Measurements from ENCODE around the gene GDPGP1.

Gene GDPGP1

DNA sequence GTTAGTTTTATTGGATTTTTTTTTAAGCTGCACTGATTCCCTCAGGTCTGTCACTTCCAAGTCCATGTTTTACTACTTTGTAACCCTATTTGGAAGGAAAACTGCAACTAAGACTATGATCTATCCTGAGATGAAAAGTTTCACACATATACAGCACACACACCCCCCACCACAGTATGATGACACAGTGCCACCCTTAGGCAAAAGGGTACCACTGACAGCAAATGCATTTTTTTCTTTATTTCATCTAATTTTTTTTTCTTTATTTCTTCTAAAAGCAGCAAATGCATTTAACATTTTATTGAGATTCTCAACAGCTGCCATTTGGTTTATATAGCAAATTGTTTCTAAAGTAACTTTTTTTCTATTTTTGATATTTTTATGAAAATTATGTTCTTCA lies 52.7 kb downstream of the GDPGP1 start:
- Histone ChIP-seq H3K4me3 (ENCODE audit: low read length in 2 of 2) (no peak overlapping the region), H3K27ac (replicated peaks; ENCODE audit: low read length) (no peak overlapping the region), H3K23ac (ENCODE audit: low read depth, low read length, poor library complexity) (no peak overlapping the region), H2AFZ (ENCODE audit: low read length) (no peak overlapping the region), H2BK15ac (ENCODE audit: low read length) (no peak overlapping the region), H4K91ac (ENCODE audit: low read depth, low read length, poor library complexity) (no peak overlapping the region), H2BK5ac (ENCODE audit: low read length) (no peak overlapping the region), H3K9me3 (replicated peaks in 1 of 2; ENCODE audit: control insufficient read depth in 2 of 2, insufficient read depth in 1 of 2, low read depth in 1 of 2, low read length in 2 of 2) (no peaks in the 10 kb centered on the region), H3K4me2 (ENCODE audit: insufficient read depth, low read length, poor library complexity, severe bottlenecking) (no peak overlapping the region), H3K79me1 (ENCODE audit: low read depth, low read length) (no peaks in the 10 kb centered on the region), H2BK120ac (ENCODE audit: low read depth, low read length) (no peak overlapping the region), H3K4me1 (ENCODE audit: control insufficient read depth in 2 of 2, insufficient read depth in 1 of 2, low read depth in 1 of 2, low read length in 2 of 2) (no peaks in the 10 kb centered on the region), H3K27me3 (ENCODE audit: control insufficient read depth in 3 of 3, insufficient read depth in 3 of 3, low read depth in 1 of 3, low read length in 3 of 3) (no peaks in the 10 kb centered on the region), H2BK12ac (ENCODE audit: low read length) (no peak overlapping the region), H3K18ac (ENCODE audit: low read length) (no peak overlapping the region), H2AK5ac (ENCODE audit: low read depth, low read length) (no peak overlapping the region), H3K4ac (ENCODE audit: low read length) (no peak overlapping the region), H3K36me3 (replicated peaks in 1 of 2; ENCODE audit: control insufficient read depth in 2 of 2, insufficient read depth in 2 of 2, low read length in 2 of 2) (peaks cover 0 to 2% of the 10 kb centered on the region in 2 donors), H3K9ac (ENCODE audit: low read depth, low read length, poor library complexity) (no peak overlapping the region), H4K8ac (ENCODE audit: low read depth, low read length) (no peak overlapping the region), H3K14ac (ENCODE audit: low read length) (no peak overlapping the region)
- no peak for DNase-seq (ENCODE audit: low spot score)

GRCh38 chr15:90287101-90287500 lies 53.1 kb downstream of the GDPGP1 start:
- no peak overlapping the region for H2BK120ac ChIP-seq (ENCODE audit: low read depth, low read length)
- no peak overlapping the region for H3K9ac ChIP-seq (ENCODE audit: low read depth, low read length, poor library complexity)
- no peak overlapping the region for H3K23ac ChIP-seq (ENCODE audit: low read depth, low read length, poor library complexity)
- no CpG with 5 or more reads among the region's 5 CpGs for WGBS, 2 donors (ENCODE audit: extremely low coverage in 2 of 2, insufficient read length in 2 of 2, insufficient replicate concordance in 1 of 2)
- peak overlapping the region; percentile 59 for H2AFZ ChIP-seq (ENCODE audit: low read length)
- H3K4me2 ChIP-seq (ENCODE audit: insufficient read depth, low read length, poor library complexity, severe bottlenecking): no peak overlapping the region
- H3K14ac ChIP-seq (ENCODE audit: low read length): no peak overlapping the region
- no peak overlapping the region for H3K27ac ChIP-seq (replicated peaks; ENCODE audit: low read length)
- H4K8ac ChIP-seq (ENCODE audit: low read depth, low read length): no peak overlapping the region
- H3K4me1 ChIP-seq (ENCODE audit: control insufficient read depth in 2 of 2, insufficient read depth in 1 of 2, low read depth in 1 of 2, low read length in 2 of 2): no peaks in the 10 kb centered on the region
- H3K4me3 ChIP-seq (ENCODE audit: low read length in 2 of 2): no peak overlapping the region
- peaks cover 0 to 2% of the 10 kb centered on the region in 2 donors for H3K36me3 ChIP-seq (replicated peaks in 1 of 2; ENCODE audit: control insufficient read depth in 2 of 2, insufficient read depth in 2 of 2, low read length in 2 of 2)
- no peak overlapping the region for H2BK12ac ChIP-seq (ENCODE audit: low read length)
- no peak overlapping the region for H3K4ac ChIP-seq (ENCODE audit: low read length)
- H2BK15ac ChIP-seq (ENCODE audit: low read length): no peak overlapping the region
- H3K18ac ChIP-seq (ENCODE audit: low read length): no peak overlapping the region
- no peaks in the 10 kb centered on the region for H3K27me3 ChIP-seq (ENCODE audit: control insufficient read depth in 3 of 3, insufficient read depth in 3 of 3, low read depth in 1 of 3, low read length in 3 of 3)
- H4K91ac ChIP-seq (ENCODE audit: low read depth, low read length, poor library complexity): no peak overlapping the region
- H3K79me1 ChIP-seq (ENCODE audit: low read depth, low read length): peaks cover 1% of the 10 kb centered on the region
- no peak overlapping the region for H2AK5ac ChIP-seq (ENCODE audit: low read depth, low read length)
- no peak overlapping the region for H2BK5ac ChIP-seq (ENCODE audit: low read length)
- DNase-seq (ENCODE audit: low spot score): no peak
- H3K9me3 ChIP-seq (replicated peaks in 1 of 2; ENCODE audit: control insufficient read depth in 2 of 2, insufficient read depth in 1 of 2, low read depth in 1 of 2, low read length in 2 of 2): no peaks in the 10 kb centered on the region

DNA sequence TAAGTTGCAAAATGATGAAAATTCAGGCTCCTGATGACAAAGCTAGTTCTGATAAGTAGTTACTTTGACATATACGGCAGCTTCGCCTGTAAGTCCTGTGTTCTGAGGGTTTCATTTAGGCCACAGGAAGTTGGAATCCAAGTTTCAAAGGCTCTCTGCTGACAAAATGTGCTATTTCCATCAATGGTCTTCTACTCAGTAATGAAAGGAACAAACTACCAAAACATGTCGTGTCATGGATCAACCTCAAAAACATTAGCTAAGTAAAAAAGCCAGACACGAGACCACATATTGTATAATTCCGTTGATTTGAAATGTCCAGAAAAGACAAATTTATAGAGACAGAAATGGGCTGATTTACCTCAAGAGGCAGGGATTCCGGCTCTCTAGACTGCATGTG lies 53.9 kb downstream of the GDPGP1 start:
- WGBS, 2 donors (ENCODE audit: extremely low coverage in 2 of 2, insufficient read length in 2 of 2, insufficient replicate concordance in 1 of 2): no CpG with 5 or more reads among the region's 6 CpGs
- no peak overlapping the region for H2BK12ac ChIP-seq (ENCODE audit: low read length)

DNA sequence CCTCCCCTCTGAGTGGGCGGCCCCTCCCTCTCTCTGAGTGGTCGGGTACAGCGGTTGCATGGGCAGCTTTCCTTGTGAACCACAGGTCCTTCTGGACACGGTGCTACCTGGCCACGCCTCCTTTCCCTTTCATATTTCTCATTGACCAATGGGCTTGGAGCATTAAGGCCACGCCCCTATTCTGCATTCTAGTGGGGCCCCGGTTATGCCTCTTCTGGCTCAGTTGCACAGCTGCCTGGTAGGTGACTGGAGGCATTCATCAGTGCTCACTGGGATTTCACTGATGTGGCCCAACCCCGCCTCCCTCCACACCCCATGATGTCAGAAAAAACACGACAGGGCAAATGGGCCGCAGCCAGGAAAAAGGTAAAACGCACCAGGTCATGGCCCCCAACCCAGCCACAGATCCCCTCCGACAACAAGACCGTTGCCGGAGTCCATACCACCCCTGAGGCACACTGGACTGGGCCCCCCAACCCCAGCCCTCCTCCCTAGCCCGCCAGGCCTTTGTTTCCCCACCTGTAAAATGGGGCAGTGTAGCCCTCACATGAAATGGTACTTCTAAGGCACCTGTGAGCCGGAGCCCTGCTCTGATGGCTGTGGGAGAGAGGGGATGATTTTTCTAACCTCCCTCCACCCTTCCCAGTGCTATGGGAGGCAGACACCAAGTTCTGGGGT lies 57.8 kb downstream of the GDPGP1 start:
- Histone ChIP-seq H2BK12ac (ENCODE audit: low read length) (no peak overlapping the region), H2BK5ac (ENCODE audit: low read length) (peak overlapping the region; percentile 75), H3K4me2 (ENCODE audit: insufficient read depth, low read length, poor library complexity, severe bottlenecking) (no peak overlapping the region), H3K4me1 (ENCODE audit: control insufficient read depth in 2 of 2, insufficient read depth in 1 of 2, low read depth in 1 of 2, low read length in 2 of 2) (no peaks in the 10 kb centered on the region), H3K18ac (ENCODE audit: low read length) (no peak overlapping the region), H3K79me1 (ENCODE audit: low read depth, low read length) (peaks cover 1% of the 10 kb centered on the region), H2BK15ac (ENCODE audit: low read length) (no peak overlapping the region), H3K4me3 (ENCODE audit: low read length in 2 of 2) (no peak overlapping the region), H3K27me3 (ENCODE audit: control insufficient read depth in 3 of 3, insufficient read depth in 3 of 3, low read depth in 1 of 3, low read length in 3 of 3) (no peaks in the 10 kb centered on the region), H3K4ac (ENCODE audit: low read length) (no peak overlapping the region), H3K9me3 (replicated peaks in 1 of 2; ENCODE audit: control insufficient read depth in 2 of 2, insufficient read depth in 1 of 2, low read depth in 1 of 2, low read length in 2 of 2) (no peaks in the 10 kb centered on the region), H3K27ac (replicated peaks; ENCODE audit: low read length) (no peak overlapping the region), H3K14ac (ENCODE audit: low read length) (peak overlapping the region; percentile 82), H4K8ac (ENCODE audit: low read depth, low read length) (no peak overlapping the region), H2AFZ (ENCODE audit: low read length) (no peak overlapping the region), H3K9ac (ENCODE audit: low read depth, low read length, poor library complexity) (no peak overlapping the region), H2AK5ac (ENCODE audit: low read depth, low read length) (no peak overlapping the region), H3K36me3 (replicated peaks in 1 of 2; ENCODE audit: control insufficient read depth in 2 of 2, insufficient read depth in 2 of 2, low read length in 2 of 2) (no peaks in the 10 kb centered on the region), H3K23ac (ENCODE audit: low read depth, low read length, poor library complexity) (no peak overlapping the region), H2BK120ac (ENCODE audit: low read depth, low read length) (no peak overlapping the region), H4K91ac (ENCODE audit: low read depth, low read length, poor library complexity) (no peak overlapping the region)
- DNase-seq (ENCODE audit: low spot score): no peak
- WGBS, 2 donors (ENCODE audit: extremely low coverage in 2 of 2, insufficient read length in 2 of 2, insufficient replicate concordance in 1 of 2): no CpG with 5 or more reads among the region's 16 CpGs

More for the DNA sequence above, 53.9 kb downstream of the GDPGP1 start:
- peaks cover 0 to 2% of the 10 kb centered on the region in 2 donors for H3K36me3 ChIP-seq (replicated peaks in 1 of 2; ENCODE audit: control insufficient read depth in 2 of 2, insufficient read depth in 2 of 2, low read length in 2 of 2)
- no peak overlapping the region for H2BK120ac ChIP-seq (ENCODE audit: low read depth, low read length)
- no peak overlapping the region for H2BK5ac ChIP-seq (ENCODE audit: low read length)
- H2AFZ ChIP-seq (ENCODE audit: low read length): no peak overlapping the region
- H3K27me3 ChIP-seq (ENCODE audit: control insufficient read depth in 3 of 3, insufficient read depth in 3 of 3, low read depth in 1 of 3, low read length in 3 of 3): no peaks in the 10 kb centered on the region
- no peak overlapping the region for H2AK5ac ChIP-seq (ENCODE audit: low read depth, low read length)
- no peak overlapping the region for H2BK15ac ChIP-seq (ENCODE audit: low read length)
- no peak overlapping the region for H4K91ac ChIP-seq (ENCODE audit: low read depth, low read length, poor library complexity)
- no peaks in the 10 kb centered on the region for H3K9me3 ChIP-seq (replicated peaks in 1 of 2; ENCODE audit: control insufficient read depth in 2 of 2, insufficient read depth in 1 of 2, low read depth in 1 of 2, low read length in 2 of 2)
- no peak overlapping the region for H3K9ac ChIP-seq (ENCODE audit: low read depth, low read length, poor library complexity)
- no peak for DNase-seq (ENCODE audit: low spot score)
- no peak overlapping the region for H3K4me2 ChIP-seq (ENCODE audit: insufficient read depth, low read length, poor library complexity, severe bottlenecking)
- no peak overlapping the region for H3K4me3 ChIP-seq (ENCODE audit: low read length in 2 of 2)
- no peak overlapping the region for H3K18ac ChIP-seq (ENCODE audit: low read length)
- H3K79me1 ChIP-seq (ENCODE audit: low read depth, low read length): peaks cover 1% of the 10 kb centered on the region
- no peak overlapping the region for H3K27ac ChIP-seq (replicated peaks; ENCODE audit: low read length)
- H3K4ac ChIP-seq (ENCODE audit: low read length): no peak overlapping the region
- no peak overlapping the region for H3K23ac ChIP-seq (ENCODE audit: low read depth, low read length, poor library complexity)
- no peak overlapping the region for H4K8ac ChIP-seq (ENCODE audit: low read depth, low read length)
- H3K14ac ChIP-seq (ENCODE audit: low read length): no peak overlapping the region
- H3K4me1 ChIP-seq (ENCODE audit: control insufficient read depth in 2 of 2, insufficient read depth in 1 of 2, low read depth in 1 of 2, low read length in 2 of 2): no peaks in the 10 kb centered on the region

All from neuronal stem cell (in vitro differentiated cells).